OCI-LY1 (cell line): Measurements from ENCODE around the gene MLXIP.

Source experiments
- H2AFZ ChIP-seq: fragments of 200-600 bp; sonication (generic), shearing (Covaris generic); 2 replicates; pipeline ENCODE4 v1.6.0; 2014; ENCODE audit warnings: antibody characterized with exemption, mild to moderate bottlenecking, low read length
- H3F3A ChIP-seq: fragments of 200-600 bp; sonication (generic), shearing (Covaris generic); 2 replicates; pipeline ENCODE4 v1.6.0; 2014; ENCODE audit warnings: mild to moderate bottlenecking, antibody characterized with exemption, low read length, moderate library complexity; ENCODE audit not compliant: insufficient read depth
- H3K27ac ChIP-seq: fragments of 200-600 bp; sonication (generic); 2 replicates; pipeline ENCODE4 v1.5.1; 2014; ENCODE audit warnings: low read length, mixed run types, mild to moderate bottlenecking, low read depth; ENCODE audit not compliant: poor library complexity, severe bottlenecking
- H3K27me3 ChIP-seq: fragments of 200-600 bp; sonication (generic); 2 replicates; pipeline ENCODE4 v1.6.0; 2014; ENCODE audit warnings: antibody characterized with exemption, mild to moderate bottlenecking, low read length, moderate library complexity; ENCODE audit not compliant: insufficient read depth
- H3K36me3 ChIP-seq: fragments of 200-600 bp; sonication (generic); 2 replicates; pipeline ENCODE4 v1.6.1; 2014; ENCODE audit warnings: mild to moderate bottlenecking, antibody characterized with exemption, low read length, moderate library complexity, mixed read lengths; ENCODE audit not compliant: insufficient read depth
- H3K4me1 ChIP-seq: fragments of 200-600 bp; sonication (generic); 2 replicates; pipeline ENCODE4 v1.5.1; 2014; ENCODE audit warnings: mild to moderate bottlenecking, low read length, moderate library complexity; ENCODE audit not compliant: insufficient read depth, severe bottlenecking
- H3K4me2 ChIP-seq: fragments of 200-600 bp; sonication (generic), shearing (Covaris generic); 2 replicates; pipeline ENCODE4 v1.6.1; 2014; ENCODE audit warnings: low read length
- H3K4me3 ChIP-seq: fragments of 200-600 bp; sonication (generic); 2 replicates; pipeline ENCODE4 v1.5.1; 2014; ENCODE audit warnings: low read length, low read depth, mild to moderate bottlenecking, mixed read lengths; ENCODE audit not compliant: poor library complexity, severe bottlenecking
- H3K79me2 ChIP-seq: fragments of 200-600 bp; shearing (Covaris generic); 2 replicates; pipeline ENCODE4 v1.6.1; 2016; ENCODE audit warnings: mixed run types, low read length, mixed read lengths; ENCODE audit not compliant: insufficient read depth
- H3K9ac ChIP-seq: fragments of 200-600 bp; sonication (generic), shearing (Covaris generic); 2 replicates; pipeline ENCODE4 v1.6.1; 2014; ENCODE audit warnings: mild to moderate bottlenecking, low read length, mixed read lengths
- H3K9me2 ChIP-seq: fragments of 200-600 bp; sonication (generic), shearing (Covaris generic); 2 replicates; pipeline ENCODE4 v1.6.1; 2014; ENCODE audit warnings: low read depth, mild to moderate bottlenecking, low read length, mixed read lengths
- H3K9me3 ChIP-seq: fragments of 200-600 bp; shearing (Covaris generic); 2 replicates; pipeline ENCODE4 v1.6.1; 2014; ENCODE audit warnings: low read length, mixed read lengths
- H4K20me1 ChIP-seq: fragments of 200-600 bp; sonication (generic), shearing (Covaris generic); 2 replicates; pipeline ENCODE4 v1.6.0; 2016; ENCODE audit warnings: mild to moderate bottlenecking, low read length; ENCODE audit not compliant: insufficient read depth
- EZH2 ChIP-seq: fragments of 200-600 bp; sonication (generic), shearing (Covaris generic); IDR thresholded peaks from 2 replicates; pipeline ENCODE4 v1.8.0; 2017; ENCODE audit warnings: borderline replicate concordance, mixed run types, mild to moderate bottlenecking, antibody characterized with exemption, low read length, moderate library complexity, mixed read lengths
- TF ChIP-seq, protein P1 (sequence below): fragments of 200-600 bp; sonication (generic), shearing (Covaris generic); IDR thresholded peaks from 2 replicates; pipeline ENCODE4 v1.5.1; 2017; ENCODE audit warnings: mild to moderate bottlenecking, antibody characterized with exemption, low read length, moderate library complexity, mixed read lengths

MLXIP gene

DNA sequence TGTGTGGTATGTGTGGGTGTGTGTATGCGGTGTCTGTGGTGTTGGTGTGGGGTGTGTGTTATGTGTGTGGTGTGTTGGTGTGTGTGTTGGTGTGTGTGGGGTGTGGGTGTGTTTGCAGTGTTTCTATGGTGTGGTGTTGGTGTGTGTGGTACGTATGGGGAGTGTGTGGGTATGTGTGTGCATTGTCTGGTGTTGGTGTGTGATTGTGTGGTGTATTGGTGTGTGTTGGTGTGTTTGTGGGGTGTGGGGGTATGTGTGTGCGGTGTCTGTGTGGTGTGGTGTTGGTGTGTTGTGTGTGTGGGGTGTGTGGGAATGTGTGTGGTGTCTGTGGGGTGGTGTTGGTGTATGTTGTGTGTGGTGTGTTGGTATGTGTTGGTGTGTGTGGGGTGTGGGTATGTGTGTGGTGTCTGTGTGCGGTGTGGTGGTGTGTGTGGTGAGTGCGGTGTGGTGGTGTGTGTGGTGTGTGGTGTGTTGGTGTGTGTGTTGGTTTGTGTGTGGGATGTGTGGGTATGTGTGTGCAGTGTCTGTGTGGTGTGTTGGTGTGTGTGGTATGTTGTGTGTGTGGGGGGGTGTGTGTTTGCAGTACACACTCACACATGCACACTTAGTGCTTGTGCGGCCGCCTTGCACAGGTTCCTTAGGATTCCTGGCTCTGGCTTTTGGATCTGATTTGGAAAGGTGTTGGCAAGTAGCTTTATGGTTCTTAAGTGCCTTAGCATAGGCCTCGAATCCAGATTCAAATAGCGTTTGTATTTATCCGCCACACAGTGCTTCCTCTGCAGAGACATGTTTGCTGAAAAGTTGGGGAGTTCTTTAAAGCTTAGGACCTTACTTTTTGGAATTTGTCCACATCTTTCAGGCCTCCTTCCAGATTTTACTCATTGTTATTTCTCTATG lies 16.4 kb downstream of the MLXIP start:
- H3K9me2 ChIP-seq: no peaks in the 10 kb centered on the region
- H3K9me3 ChIP-seq: no peaks in the 10 kb centered on the region
- H2AFZ ChIP-seq: no peak overlapping the region
- H3K4me3 ChIP-seq: no peak overlapping the region
- TF ChIP-seq EZH2: no peak
- TF ChIP-seq, protein P1, sequence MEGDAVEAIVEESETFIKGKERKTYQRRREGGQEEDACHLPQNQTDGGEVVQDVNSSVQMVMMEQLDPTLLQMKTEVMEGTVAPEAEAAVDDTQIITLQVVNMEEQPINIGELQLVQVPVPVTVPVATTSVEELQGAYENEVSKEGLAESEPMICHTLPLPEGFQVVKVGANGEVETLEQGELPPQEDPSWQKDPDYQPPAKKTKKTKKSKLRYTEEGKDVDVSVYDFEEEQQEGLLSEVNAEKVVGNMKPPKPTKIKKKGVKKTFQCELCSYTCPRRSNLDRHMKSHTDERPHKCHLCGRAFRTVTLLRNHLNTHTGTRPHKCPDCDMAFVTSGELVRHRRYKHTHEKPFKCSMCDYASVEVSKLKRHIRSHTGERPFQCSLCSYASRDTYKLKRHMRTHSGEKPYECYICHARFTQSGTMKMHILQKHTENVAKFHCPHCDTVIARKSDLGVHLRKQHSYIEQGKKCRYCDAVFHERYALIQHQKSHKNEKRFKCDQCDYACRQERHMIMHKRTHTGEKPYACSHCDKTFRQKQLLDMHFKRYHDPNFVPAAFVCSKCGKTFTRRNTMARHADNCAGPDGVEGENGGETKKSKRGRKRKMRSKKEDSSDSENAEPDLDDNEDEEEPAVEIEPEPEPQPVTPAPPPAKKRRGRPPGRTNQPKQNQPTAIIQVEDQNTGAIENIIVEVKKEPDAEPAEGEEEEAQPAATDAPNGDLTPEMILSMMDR: no peak
- H3F3A ChIP-seq: peaks cover 6% of the 10 kb centered on the region; the same call in 1 of the 2 replicates
- no peaks in the 10 kb centered on the region for H3K27me3 ChIP-seq
- peaks cover 15% of the 10 kb centered on the region for H3K4me1 ChIP-seq
- H3K79me2 ChIP-seq: no peaks in the 10 kb centered on the region
- no peak overlapping the region for H3K27ac ChIP-seq
- H3K36me3 ChIP-seq: 0 out of 2 replicates have a peak, but pooled peaks cover 1% of the 10 kb centered on the region
- H3K9ac ChIP-seq: no peak overlapping the region
- no peak overlapping the region for H3K4me2 ChIP-seq
- H4K20me1 ChIP-seq: no peaks in the 10 kb centered on the region

DNA sequence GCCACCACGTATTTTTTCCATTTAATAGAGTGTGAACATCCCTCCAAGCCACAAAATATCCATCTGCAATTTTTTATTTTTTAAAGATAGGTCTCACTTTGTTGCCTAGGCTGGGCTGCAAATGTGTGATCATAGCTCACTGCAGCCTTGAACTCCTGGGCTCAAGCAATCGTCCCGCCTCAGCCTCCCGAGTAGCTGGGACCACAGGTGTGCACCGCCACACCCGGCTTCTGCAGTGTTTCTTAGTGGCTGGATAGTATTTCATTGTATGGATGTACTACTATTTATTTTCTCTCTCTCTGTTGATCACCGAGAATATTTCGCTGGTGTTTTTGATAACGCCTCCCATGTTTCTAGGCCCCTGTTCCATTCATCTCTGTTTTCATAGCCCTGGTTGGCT lies 17.5 kb downstream of the MLXIP start:
- Histone ChIP-seq H3K4me3 (no peak overlapping the region), H3K4me1 (peaks cover 18% of the 10 kb centered on the region), H3K9me3 (no peaks in the 10 kb centered on the region), H3K79me2 (no peaks in the 10 kb centered on the region), H2AFZ (no peak overlapping the region), H3F3A (peaks cover 6% of the 10 kb centered on the region; the same call in 1 of the 2 replicates), H3K9ac (no peak overlapping the region), H4K20me1 (no peaks in the 10 kb centered on the region), H3K4me2 (no peak overlapping the region), H3K9me2 (no peaks in the 10 kb centered on the region), H3K36me3 (no peaks in the 10 kb centered on the region), H3K27ac (no peak overlapping the region), H3K27me3 (no peaks in the 10 kb centered on the region)
- TF ChIP-seq, protein P1: no peak
- TF ChIP-seq EZH2: no peak

DNA sequence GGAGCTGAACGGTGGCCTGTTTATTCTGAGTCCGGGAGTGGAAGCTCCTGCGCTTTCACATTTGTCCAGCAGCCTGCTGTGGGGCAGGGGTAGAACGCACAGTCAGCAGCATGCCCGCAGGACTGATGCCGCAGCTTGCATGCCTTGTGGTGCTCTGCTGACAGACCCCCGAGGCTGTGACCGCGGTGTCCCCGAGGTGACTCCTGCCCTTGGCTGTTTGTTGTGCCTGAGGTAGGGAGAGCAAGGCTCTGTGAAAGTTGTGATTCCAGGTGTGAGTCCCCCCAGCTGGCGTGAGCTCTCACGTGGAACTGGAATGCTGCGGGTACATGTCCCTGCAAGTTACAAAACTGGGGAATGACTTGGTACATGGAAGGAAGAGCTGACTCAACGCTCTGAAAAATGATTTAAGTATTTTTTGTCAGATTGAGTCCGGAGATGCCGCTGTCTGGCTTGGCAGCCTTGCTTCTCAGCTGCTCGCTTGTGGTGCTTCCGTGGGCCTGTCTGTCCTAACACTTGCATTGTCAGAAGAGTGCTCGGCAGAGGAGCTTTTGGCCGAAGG lies 18.1 kb downstream of the MLXIP start:
- no peaks in the 10 kb centered on the region for H3K79me2 ChIP-seq
- no peaks in the 10 kb centered on the region for H3K36me3 ChIP-seq
- no peak overlapping the region for H2AFZ ChIP-seq
- H3F3A ChIP-seq: peaks cover 6% of the 10 kb centered on the region; the same call in 1 of the 2 replicates
- H3K4me2 ChIP-seq: no peak overlapping the region
- H3K4me1 ChIP-seq: peaks cover 18% of the 10 kb centered on the region
- no peak overlapping the region for H3K4me3 ChIP-seq
- TF ChIP-seq, protein P1: no peak
- no peak for TF ChIP-seq EZH2
- H3K9ac ChIP-seq: no peak overlapping the region
- H3K9me3 ChIP-seq: no peaks in the 10 kb centered on the region
- H3K27me3 ChIP-seq: no peaks in the 10 kb centered on the region
- H3K27ac ChIP-seq: no peak overlapping the region
- no peaks in the 10 kb centered on the region for H3K9me2 ChIP-seq
- H4K20me1 ChIP-seq: no peaks in the 10 kb centered on the region
